Esophagus muscularis mucosa (tissue), 4 donors: ENCODE measurements around the gene MSH6.

Experiments used
- CTCF ChIP-seq, 3 experiments: fragments of 200-600 bp in 2 of 3; fragments of 450-650 bp in 1 of 3; sonication (generic) in 2 of 3; IDR thresholded peaks; one replicate each; pipeline ENCODE4 v1.5.1; 2017 to 2019; ENCODE audit warnings: antibody characterized with exemption in 3 of 3, mild to moderate bottlenecking in 2 of 3, moderate library complexity in 1 of 3
- EP300 ChIP-seq: sonication (generic); formaldehyde crosslinking; IDR thresholded peaks from one replicate; pipeline ENCODE4 v1.6.1; 2017; ENCODE audit warnings: antibody characterized with exemption
- POLR2A ChIP-seq: fragments of 450-650 bp; IDR thresholded peaks from one replicate; pipeline ENCODE4 v1.6.1; 2017; ENCODE audit warnings: antibody characterized with exemption, moderate library complexity, mild to moderate bottlenecking, low read depth
- POLR2AphosphoS5 ChIP-seq, 2 donors: sonication (generic); formaldehyde crosslinking; IDR thresholded peaks; one replicate each; pipeline ENCODE4 v1.6.1; 2017; ENCODE audit warnings: antibody characterized with exemption in 2 of 2

DNA sequence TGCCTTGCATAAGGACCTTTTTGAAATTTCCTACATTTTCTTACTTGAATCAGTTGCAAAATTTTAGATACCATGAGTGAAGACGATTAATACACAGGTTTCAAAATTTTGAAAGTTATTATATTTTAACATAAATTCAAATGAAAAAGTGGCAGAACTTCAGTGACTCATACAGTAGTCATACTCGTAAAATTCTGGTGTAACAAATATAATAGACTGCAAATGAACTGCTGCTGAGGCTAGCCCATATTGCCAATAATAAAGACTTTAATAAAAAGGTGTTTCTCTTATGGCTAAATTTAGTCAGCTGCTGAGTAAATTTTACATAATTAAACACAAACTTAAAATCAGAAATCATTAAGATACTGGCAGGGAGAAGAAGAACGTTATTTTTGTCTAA, 36.9 kb downstream of the MSH6 start:
- no peak for TF ChIP-seq CTCF (IDR thresholded peaks at IDR 0.05)
- TF ChIP-seq POLR2AphosphoS5 (IDR thresholded peaks at IDR 0.05) = no peak
- no peak for TF ChIP-seq POLR2A
- no peak for TF ChIP-seq EP300
